Stimulated activated naive CD4-positive, alpha-beta T cell treated with Interleukin-2 at 50 U/mL for 16 hours (primary cell): ENCODE data around the gene RALY.
"Not testable (repeated sequence)": the region's sequence is repeated elsewhere in the genome, so short reads cannot be mapped to it uniquely, and the experiment has no call there.

ENCODE experiments used
- DNase-seq: peaks from one replicate; lab custom pipeline; 2025; lab: John Stamatoyannopoulos, UW

The RALY gene

GRCh38 chr20:34105978-34106675 lies 112.4 kb downstream of the RALY start:
- no peak for DNase-seq

GRCh38 chr20:34108616-34109174 lies 115.0 kb downstream of the RALY start:
- no peak for DNase-seq

- DNase-seq = no peak
These were observed 115.7 kb downstream of the RALY start for GRCh38 chr20:34109442-34109841.

GRCh38 chr20:34110025-34110744 lies 116.5 kb downstream of the RALY start:
- DNase-seq = no peak

GRCh38 chr20:34110745-34111641 lies 117.3 kb downstream of the RALY start:
- DNase-seq = no peak

GRCh38 chr20:34111702-34112599 lies 118.2 kb downstream of the RALY start, which contains the start of gene EIF2S2:
EIF2S2 (minus strand) TSS chr20:34112243; CDS start chr20:34112110, 133 bp downstream.
- DNase-seq = peak; percentile 92

- no peak for DNase-seq
These were observed 118.9 kb downstream of the RALY start for GRCh38 chr20:34112600-34113101.

- DNase-seq = no peak
These were observed 121.1 kb downstream of the RALY start for GRCh38 chr20:34114809-34115208.

GRCh38 chr20:34115232-34115631 lies 121.5 kb downstream of the RALY start:
- DNase-seq = no peak

- DNase-seq = no peak
These were observed 126.5 kb downstream of the RALY start for GRCh38 chr20:34120213-34120612.

GRCh38 chr20:34122274-34122980 lies 128.7 kb downstream of the RALY start:
- DNase-seq = no peak

- no peak for DNase-seq
These were observed 129.6 kb downstream of the RALY start for GRCh38 chr20:34123309-34123708.

GRCh38 chr20:34124469-34125249 lies 130.9 kb downstream of the RALY start:
- no peak for DNase-seq

- no peak for DNase-seq
These were observed 134.1 kb downstream of the RALY start for GRCh38 chr20:34127792-34128191.

- DNase-seq = peak; percentile 6
These were observed 135.9 kb downstream of the RALY start for GRCh38 chr20:34129518-34130162.

GRCh38 chr20:34131491-34131890 lies 137.8 kb downstream of the RALY start:
- DNase-seq = no peak

GRCh38 chr20:34132491-34132890 lies 138.8 kb downstream of the RALY start:
- not testable (repeated sequence) for DNase-seq

- not testable (repeated sequence) for DNase-seq
These were observed 139.2 kb downstream of the RALY start for GRCh38 chr20:34132943-34133342.

- not testable (repeated sequence) for DNase-seq
These were observed 139.7 kb downstream of the RALY start for GRCh38 chr20:34133365-34133860.
